ELF-1 (cell line): ENCODE results near the gene OR10A3.
"Not testable (repeated sequence)": the region's sequence is repeated elsewhere in the genome, so short reads cannot be mapped to it uniquely, and the experiment has no call there.

Source experiments
- DNase-seq: peaks from one replicate; pipeline ENCODE4 v3.0.0-alpha.2; 2016; ENCODE audit warnings: low read depth, low spot score

Gene OR10A3, protein sequence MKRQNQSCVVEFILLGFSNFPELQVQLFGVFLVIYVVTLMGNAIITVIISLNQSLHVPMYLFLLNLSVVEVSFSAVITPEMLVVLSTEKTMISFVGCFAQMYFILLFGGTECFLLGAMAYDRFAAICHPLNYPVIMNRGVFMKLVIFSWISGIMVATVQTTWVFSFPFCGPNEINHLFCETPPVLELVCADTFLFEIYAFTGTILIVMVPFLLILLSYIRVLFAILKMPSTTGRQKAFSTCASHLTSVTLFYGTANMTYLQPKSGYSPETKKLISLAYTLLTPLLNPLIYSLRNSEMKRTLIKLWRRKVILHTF

DNA sequence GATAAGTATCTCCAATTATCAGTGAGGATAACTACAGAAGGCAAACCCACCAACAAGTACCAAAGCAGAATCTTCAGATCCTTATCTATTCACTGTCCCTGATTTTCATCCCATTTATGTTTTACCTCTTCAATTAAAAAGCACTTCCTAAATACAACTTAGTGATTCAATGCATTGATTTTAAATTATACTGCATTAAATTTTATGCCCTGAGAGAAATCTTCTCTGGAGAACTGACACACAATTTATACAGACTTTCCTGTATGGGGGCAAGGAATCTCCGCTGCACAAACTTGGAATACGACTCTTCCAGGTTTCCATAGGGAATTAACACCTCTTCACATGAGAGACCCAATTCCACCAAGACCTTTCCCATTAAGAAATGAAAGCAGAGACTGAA lies at the start of gene OR10A3:
OR10A3 (minus strand) TSS at position 101 of the 400 bp plus-strand sequence. CDS start 2,188 bp downstream, outside the sequence.
- DNase-seq = no peak

- DNase-seq = not testable (repeated sequence)
These were observed 46.0 kb upstream of the OR10A3 start for GRCh38 chr11:7987560-7987883.

DNA sequence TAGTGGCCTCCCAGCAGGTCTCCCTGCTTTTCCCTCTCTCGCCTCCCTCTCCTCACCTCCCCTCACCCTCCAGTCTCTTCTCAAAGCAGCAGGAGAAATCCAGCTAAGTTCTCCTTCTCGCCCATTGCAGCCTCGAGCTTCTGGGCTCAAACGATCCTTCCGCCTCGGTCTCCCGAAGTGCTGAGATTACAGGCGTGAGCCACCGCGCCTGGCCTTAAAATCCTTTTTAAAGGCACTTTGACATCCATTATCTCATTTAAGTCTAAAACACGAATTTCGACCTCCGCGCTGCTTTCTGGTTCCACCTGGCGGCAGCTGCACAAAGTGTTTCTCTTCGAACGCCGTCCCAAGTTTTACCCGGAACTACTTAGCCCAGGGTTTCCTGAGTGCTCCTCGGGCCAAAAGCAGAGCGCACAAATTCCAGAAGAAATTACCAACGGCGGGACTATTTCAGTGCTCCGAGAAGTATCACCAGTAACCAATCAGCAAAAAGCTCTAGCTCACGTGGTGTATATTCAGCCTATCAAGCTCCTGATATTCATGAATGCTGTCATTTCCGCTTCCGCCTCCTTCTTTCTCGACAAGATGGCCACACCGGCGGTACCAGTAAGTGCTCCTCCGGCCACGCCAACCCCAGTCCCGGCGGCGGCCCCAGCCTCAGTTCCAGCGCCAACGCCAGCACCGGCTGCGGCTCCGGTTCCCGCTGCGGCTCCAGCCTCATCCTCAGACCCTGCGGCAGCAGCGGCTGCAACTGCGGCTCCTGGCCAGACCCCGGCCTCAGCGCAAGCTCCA lies 45.5 kb upstream of the OR10A3 start, which contains the start of gene EIF3F:
EIF3F (plus strand) TSS at position 570 of the 792 bp plus-strand sequence; CDS start at position 586, 16 bp downstream.
- peak; percentile 99 for DNase-seq

DNA sequence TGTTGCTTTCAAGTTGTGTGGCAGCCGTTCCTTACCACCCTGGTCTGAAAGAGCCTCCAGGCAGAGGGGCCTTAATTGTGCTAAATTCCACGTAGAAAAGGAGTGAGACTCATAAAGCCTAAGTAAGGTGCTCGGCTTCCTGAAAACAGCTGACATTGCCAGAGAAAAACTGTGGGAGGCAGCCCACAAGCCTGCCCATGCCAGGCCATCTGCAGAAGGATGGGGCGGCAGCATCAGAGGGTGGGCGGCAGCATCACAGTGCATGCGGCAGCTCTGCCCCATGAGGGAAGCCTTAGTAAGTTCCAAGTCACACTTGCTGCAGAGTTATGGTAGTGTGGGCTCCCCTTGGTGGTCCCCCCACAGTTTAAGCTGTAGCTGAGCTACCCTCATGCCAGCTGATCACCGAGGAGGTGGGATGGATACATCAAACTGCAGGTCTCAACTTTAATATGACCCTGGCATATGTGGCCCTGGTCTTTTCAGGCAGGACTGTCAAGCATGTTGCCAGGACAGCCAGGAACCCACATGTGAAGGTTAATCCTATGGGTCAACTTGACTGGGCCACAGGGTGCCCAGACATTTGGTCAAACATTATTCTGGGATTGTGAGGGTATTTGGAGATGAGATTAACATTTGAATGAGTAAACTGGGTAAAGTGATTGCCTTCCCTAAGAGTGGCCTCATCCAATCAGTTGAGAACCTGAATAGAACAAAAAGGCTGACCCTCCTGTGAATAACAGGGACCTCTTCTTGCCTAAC lies 42.5 kb upstream of the OR10A3 start:
- DNase-seq = no peak

- no peak for DNase-seq
These were observed 41.1 kb upstream of the OR10A3 start for GRCh38 chr11:7982582-7983119.

GRCh38 chr11:7981619-7982157 lies 40.2 kb upstream of the OR10A3 start:
- no peak for DNase-seq

GRCh38 chr11:7977232-7977917 lies 35.9 kb upstream of the OR10A3 start:
- DNase-seq = no peak

DNA sequence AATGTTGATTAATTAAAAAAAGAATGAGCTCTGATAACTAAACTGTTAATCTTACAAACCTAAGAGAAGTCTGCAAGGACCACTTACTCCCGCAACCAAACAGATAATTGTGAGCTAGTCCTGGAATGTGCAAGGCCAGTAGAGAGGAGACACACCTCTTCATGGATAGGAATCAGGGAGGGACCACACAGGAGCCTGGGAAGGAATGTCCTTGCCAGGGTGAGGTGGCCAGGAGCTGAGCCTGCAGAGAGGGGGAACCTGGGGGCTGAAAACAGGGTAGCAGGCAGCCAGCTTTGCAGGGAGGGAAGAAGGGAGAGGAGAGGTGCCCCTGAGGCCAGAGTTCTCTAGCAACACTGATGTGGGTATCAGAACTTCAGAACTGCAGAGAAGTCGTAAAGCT lies 33.2 kb upstream of the OR10A3 start:
- DNase-seq = peak; percentile 59

GRCh38 chr11:7973011-7973410 lies 31.5 kb upstream of the OR10A3 start:
- no peak for DNase-seq

DNA sequence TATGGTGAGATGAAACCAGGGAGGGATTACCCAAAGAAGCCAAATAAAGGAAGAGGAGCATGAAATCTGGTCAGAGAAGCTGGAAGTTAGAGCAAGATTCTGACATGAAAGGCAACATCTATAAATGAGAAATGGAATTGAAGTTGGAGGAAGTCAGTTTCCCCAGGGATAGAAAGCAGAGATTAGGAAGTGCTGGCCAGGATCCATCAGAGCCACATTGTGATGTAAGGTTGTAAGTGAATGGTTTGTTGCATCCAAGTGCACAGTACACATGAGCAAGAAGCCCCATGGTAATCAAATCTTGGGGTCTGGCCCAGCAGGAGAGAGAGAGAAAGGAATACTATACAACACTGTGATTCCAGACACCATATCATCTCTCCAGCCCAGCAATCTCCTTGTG lies 30.3 kb upstream of the OR10A3 start:
- no peak for DNase-seq

DNA sequence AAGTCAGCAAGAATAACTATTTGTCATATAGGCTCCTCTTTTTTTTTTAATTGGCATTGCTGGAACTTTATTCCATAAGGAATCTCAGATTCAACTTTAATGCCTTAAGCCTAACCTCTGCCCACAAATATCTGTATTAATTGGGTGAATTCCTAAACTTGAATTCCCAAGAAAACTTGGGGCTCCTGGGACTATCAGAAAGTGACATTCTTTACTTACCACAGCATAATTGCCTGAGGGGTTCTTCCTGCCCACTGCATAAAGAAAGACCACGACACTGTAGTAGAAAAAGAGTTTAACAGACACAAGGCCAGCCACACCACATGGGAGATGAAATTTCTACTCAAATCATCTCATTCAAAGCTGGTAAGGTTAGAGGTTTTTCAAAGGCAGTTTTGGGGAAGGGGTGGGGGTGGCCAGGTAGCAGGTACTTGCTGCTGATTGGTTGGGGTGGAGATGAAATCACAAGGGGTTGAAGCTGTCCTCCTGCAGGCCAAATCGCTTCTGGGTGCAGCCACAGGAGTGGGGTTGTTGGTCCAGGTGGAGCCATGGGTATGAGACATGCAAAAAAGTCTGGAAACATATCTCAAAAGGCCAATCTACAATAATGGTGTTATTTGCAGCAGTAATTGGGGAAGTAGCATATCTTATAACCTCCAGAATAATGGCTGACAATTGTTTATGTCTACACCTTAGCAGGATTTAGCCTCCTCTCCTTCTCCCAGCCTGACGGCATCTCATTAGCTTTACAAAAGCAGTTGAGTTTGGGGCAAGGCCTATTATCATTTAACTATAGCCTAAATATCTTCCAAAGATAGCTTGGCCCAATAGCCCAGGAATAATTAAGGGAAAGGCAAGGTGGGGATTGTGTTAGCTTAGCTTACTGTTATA lies 28.5 kb upstream of the OR10A3 start:
- peak; percentile 51 for DNase-seq

DNA sequence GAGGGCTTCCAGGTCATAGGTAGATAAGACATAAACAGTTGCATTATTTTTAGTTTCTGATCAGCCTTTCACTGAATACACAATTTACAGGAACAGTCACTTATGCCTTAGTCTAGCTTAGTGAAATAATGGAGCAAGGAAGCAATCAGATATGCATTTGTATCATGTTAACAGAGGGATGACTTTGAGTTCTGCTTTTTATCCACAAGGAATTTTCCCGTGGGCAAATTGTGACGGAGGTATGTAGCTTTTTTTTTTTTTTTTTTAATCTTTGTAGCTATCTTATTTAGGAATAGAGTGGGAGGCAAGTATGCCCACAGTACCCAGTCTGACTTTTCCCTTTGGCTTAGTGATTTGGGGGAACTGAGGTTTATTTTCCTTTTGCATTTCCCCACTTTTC lies 27.2 kb upstream of the OR10A3 start:
- no peak for DNase-seq

GRCh38 chr11:7967826-7968225 lies 26.3 kb upstream of the OR10A3 start:
- DNase-seq = no peak

DNA sequence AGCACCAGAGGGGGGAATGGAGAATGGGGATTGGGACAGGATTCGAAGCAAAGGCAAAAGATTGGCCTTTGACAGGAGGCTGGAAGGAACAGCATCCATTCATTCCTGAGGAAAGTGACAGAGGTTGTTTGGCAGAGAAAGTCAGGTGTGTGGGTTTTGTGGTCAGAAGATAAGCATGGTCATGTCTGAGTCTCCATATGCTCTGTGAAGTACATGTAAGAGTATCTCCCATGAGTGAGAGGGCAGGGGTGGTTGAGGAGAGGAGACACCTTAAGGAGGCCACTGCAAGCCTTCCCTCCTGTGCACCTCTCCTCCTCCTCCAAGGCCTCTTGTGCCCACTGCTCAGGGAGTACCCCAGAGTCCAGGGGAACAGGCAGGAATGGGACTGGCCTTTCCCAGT lies 25.6 kb upstream of the OR10A3 start:
- no peak for DNase-seq

DNA sequence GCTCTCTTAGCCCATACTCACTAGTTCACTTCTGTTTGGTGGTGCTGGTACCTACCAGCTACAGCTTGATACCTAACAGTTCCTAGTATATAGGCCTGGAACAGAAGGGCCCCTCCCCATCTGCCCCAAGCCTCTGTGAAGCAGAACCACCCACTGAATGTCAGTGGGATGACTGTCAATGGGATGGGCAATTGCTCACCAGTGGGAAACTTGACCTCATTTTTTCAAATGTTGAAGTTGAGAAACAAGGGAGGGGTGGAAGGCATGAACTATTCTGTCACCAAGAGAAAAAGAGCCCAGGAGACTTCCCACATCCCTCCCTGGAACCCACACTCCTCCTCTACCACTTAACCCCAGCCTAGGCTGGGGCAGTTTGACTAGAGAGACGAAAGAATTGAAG lies 23.9 kb upstream of the OR10A3 start, which contains the start of gene NLRP10:
NLRP10 (minus strand) TSS at position 62 of the 400 bp plus-strand sequence. CDS start 1,952 bp downstream, outside the sequence.
- no peak for DNase-seq

DNA sequence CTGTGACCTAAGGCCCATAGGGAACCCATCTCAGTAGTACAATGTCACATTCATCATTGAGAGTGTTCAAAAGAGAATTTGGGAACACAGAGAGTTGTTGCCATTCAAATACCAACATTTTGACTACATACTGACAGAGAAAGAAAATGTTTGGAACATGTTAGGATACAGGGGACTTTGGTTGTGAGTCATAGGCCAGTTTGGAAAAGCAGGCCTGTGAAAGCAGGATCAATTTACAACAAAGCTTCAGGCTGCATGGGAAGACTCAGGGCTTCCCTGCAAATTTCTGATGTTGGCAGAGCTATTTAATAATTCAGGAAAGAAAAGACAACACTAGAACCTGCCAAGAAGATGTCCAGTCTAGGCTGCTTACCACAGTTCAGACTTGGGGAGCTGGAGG lies 23.4 kb upstream of the OR10A3 start:
- DNase-seq = no peak

DNA sequence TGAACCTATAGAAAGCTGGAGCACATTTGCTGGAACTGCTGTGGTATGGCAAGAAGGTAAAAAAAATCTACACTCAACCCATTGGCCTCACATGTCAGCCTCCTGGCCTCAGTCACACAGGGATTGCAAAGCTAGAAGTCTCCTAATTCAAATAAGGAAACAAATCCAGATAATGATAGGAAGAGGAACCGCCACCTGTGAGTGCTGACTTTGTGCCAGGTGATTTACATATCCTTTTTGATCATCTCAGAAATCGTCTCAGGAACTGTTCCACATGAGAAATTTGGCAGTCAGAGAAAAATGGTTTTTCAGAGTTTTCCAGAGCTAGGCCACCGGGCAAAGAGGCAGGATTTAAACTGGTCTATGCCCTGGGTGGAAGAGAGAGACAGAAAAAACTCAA lies 22.8 kb upstream of the OR10A3 start:
- no peak for DNase-seq

DNA sequence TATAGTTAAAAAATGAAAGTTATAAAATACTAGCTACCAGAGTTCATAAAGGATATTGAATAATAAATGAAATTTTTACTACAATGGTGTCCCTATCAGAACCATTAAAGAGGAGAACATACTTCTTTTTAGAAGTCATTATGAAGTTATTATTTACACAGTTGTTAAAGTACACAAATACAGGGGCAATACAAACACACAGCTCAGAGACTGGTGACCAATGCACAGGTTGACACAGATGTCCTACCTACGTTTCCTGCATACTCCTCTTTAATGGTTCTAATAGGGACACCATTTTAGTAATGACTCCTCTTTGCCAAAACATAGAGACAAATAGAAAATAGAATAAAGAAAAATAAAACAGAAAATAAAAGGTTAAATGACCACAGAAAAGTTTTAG lies 13.7 kb upstream of the OR10A3 start:
- DNase-seq = no peak

DNA sequence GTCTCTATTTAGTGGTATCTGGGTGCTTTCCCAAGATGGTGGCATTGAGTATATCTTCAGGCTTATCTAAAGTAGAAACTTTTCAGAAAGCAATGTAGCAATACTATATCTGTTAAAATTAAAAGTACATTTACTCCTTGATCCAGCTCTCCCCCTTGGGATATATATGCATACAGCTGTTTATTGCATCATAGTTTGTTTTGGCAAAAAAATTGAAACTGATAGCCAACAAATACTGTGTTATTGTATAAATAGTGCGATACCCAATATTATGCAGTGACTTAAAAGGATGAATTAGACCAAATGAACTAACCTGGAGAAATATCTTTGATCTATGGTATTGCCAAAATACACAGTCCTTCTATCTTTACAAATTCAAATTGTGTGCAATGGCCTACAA lies 8.4 kb upstream of the OR10A3 start:
- no peak for DNase-seq

DNA sequence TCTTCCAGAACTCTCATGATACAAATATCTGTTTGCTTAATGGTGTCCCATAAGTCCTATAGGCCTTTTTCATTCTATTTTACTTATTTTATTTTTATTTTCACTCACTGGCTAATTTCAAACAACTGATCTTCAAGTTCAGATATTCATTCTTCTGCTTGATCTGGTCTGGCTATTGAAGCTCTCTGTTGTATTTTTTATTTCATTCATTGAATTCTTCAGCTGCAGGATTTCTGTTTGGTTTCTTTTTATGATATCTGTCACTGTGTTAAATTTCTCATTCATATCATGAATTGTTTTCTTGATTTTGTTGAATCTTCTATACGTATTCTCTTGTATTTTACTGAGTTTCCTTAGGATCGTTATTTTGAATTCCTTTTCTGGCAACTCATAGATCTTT lies 2.6 kb upstream of the OR10A3 start:
- no peak for DNase-seq
